DMS114 treated with DMSO at 0.1 percent for 48 hours (cell line): ENCODE results near the gene BBS5.

Source experiments
- DNase-seq: peaks from one replicate; lab custom pipeline; 2025; ENCODE audit not compliant: unreplicated experiment; lab: John Stamatoyannopoulos, UW

The BBS5 gene

DNA sequence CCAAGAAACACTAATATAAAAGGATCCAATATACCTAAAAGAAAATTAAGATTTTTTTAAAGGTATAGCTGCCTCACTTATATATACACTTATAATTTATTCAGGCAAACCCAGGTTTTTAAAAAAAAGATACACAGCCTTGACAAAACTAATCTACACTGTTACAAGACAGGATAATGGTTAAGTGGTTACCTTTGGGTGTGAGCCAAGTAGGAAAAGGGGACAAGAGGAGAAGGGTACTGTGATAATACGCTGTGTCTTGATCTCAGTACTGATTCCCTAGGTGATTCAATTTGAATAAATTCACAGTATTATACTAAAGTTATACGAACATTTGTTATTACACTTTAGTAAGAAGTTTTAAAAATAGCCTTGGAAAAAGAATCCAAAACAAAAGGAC, 60.9 kb downstream of the BBS5 start:
- no peak for DNase-seq

DNA sequence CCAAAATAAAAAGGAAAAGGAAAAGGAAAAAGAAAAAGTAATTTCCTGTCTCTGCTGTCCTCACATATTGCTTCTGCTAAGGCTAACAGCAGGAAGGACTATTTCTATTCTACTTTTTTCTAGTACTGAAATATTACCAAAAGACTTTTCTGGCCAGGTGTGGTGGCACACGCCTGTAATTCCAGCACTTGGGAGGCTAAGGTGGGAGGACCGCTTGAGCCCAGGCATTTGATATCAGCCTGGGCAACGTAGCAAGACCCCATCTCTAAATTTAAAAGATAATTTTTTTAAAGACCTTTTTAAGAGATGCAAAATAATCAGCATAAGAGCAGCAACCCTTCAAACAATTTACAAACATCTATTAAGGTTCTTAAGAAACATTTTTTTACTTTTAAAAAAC, 63.1 kb downstream of the BBS5 start:
- no peak for DNase-seq

DNA sequence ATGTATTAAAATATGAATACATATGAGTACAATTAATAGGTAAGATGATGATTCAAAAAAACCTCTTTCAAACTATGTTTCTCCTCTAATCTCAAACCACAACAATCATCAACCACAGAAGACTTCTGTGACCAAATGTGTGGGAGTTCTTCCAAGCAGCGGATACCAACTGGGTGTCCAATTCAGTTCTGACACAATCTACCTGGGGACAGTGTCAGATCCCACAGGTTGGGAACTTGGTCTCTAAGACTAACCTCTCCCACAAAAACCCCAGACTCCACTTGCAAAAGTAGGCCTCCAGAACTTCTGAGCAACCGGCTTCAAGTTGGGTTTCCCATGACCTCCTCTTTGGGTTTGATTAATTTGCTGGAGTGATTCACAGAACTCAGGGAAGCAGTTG, 67.5 kb downstream of the BBS5 start:
- DNase-seq = no peak
